Mucosa of stomach (tissue), 1 donor: ENCODE data around the gene MAP4K2.

ENCODE experiments used
- H3K27me3 ChIP-seq: one replicate; pipeline ENCODE4 v1.7.0; 2013; ENCODE audit warnings: mild to moderate bottlenecking, low read length; ENCODE audit not compliant: control insufficient read depth, insufficient read depth
- H3K36me3 ChIP-seq: one replicate; pipeline ENCODE4 v1.7.0; 2013; ENCODE audit warnings: low read length; ENCODE audit not compliant: control insufficient read depth, insufficient read depth
- H3K4me1 ChIP-seq: one replicate; pipeline ENCODE4 v1.7.0; 2013; ENCODE audit warnings: mild to moderate bottlenecking, low read length; ENCODE audit not compliant: control insufficient read depth, insufficient read depth
- H3K4me3 ChIP-seq: one replicate; pipeline ENCODE4 v1.7.0; 2013; ENCODE audit warnings: low read length
- H3K9ac ChIP-seq: one replicate; pipeline ENCODE4 v1.7.0; 2013; ENCODE audit warnings: mild to moderate bottlenecking, low read length, moderate library complexity
- H3K9me3 ChIP-seq: one replicate; pipeline ENCODE4 v1.7.0; 2013; ENCODE audit warnings: mild to moderate bottlenecking, low read length, moderate library complexity; ENCODE audit not compliant: control insufficient read depth
- donor health status: Pancreatic carcinoma.

MAP4K2 gene

DNA sequence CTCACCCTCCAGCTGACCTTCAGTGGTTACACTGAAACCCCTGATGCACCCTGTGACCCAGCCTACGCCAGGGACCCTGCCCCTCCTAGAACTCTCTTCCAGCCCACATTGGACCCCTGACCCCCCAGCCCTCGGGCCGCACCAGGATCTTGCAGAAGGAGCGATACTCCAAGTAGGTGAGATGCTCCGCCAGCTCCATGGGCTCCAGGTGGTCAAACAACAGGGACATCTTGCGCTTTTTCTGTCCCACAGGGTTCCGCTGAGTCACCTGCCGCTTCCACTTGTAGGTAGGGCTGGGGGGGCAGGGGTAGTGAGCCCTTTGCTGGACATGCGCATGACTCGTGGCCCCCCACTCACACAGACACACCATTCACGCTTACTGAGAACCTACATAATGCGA, 63.1 kb downstream of the MAP4K2 start:
- Histone ChIP-seq H3K9me3 (no peaks in the 10 kb centered on the region), H3K27me3 (peaks cover 43% of the 10 kb centered on the region), H3K4me1 (peaks cover 23% of the 10 kb centered on the region), H3K4me3 (no peak overlapping the region), H3K36me3 (no peaks in the 10 kb centered on the region), H3K9ac (no peak overlapping the region)

DNA sequence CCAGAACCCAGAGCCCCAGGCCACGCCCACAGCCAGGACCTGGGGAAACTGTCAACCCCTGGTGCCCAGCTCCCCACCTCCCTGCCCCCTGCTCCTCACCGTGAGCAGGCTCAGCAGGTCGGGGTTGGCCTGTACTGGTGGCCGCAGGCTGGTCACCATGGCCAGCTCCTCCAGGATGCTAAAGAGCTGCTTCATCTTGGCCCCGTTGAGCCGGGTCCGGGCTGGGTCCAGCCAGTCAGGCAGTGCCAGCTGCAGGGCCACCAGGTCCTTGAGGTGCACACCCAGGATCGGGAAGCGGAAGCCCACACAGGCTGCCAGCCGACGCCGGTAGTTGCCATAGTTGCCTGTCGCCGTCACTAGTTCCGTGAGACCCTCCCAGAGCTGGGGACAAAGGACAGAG, 66.4 kb downstream of the MAP4K2 start:
- H3K36me3 ChIP-seq, result no peaks in the 10 kb centered on the region
- H3K9ac ChIP-seq, result no peak overlapping the region
- no peaks in the 10 kb centered on the region for H3K9me3 ChIP-seq
- no peaks in the 10 kb centered on the region for H3K4me1 ChIP-seq
- H3K27me3 ChIP-seq, result peaks cover 14% of the 10 kb centered on the region
- no peak overlapping the region for H3K4me3 ChIP-seq

DNA sequence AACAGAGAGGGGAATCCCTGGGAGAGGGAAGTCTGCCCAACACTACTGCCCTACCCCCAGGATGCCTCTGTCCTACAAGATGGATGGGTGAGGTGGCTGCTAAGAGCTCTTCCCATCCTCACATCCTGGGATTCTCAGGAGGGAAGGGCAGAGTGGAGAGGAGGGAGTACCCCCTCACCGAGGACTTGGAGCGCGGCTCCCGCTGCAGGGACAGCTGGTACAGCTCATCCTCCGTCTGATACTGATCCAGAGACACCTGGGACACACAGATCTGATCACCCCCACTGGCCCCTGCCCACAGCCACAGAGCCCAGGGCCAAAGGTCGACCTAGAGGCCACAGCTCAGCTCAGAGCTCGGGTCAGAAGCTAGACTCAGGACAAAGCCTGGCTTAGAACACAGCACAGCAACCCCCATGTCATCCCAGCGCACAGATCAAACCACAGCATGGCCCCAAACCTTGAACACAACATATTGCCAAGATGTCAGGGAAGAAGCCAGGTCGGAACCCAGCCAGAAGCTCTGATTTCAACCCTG, 67.2 kb downstream of the MAP4K2 start:
- no peaks in the 10 kb centered on the region for H3K9me3 ChIP-seq
- H3K36me3 ChIP-seq, result no peaks in the 10 kb centered on the region
- H3K27me3 ChIP-seq, result peaks cover 6% of the 10 kb centered on the region
- H3K4me1 ChIP-seq, result no peaks in the 10 kb centered on the region
- no peak overlapping the region for H3K4me3 ChIP-seq
- H3K9ac ChIP-seq, result no peak overlapping the region
